ENCODE results near the gene RFX3. TPM values are rescaled to one million over a fixed set of nuclear protein-coding genes. Genes with fewer than 3 reads are reported as not detected.

Gene RFX3
- total RNA-seq, 1 experiment from 2014 or later = 9.9 TPM

DNA sequence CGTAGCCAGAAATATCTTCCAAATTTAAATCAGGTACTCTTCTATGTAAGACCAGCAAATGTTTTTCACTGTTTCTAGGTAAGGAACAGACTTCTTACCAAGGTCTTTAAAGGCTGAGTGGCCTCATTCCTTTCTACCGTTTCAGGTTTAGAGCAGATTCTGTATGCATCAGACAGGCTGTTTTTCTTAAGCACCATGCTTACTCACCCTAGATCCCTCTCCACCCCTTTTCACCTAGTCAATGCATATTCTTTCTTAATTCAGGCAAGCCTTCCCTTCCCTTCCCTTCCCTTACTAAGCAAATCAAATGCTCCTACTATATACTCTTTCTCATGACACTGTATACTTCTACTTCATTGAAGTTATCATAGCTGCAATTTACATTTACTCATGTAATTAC, 70.7 kb downstream of the RFX3 start:
- H3K4me1 Mint-ChIP-seq = peaks cover 6% of the 10 kb centered on the region in 2 experiments; a peak in 3 of 4 replicates
- no peak overlapping the region for H3K4ac ChIP-seq (ENCODE audit: low read depth, low read length)
- no peak overlapping the region for H2BK5ac ChIP-seq (ENCODE audit: insufficient read length, low read length)
- no peak overlapping the region for H4K91ac ChIP-seq (ENCODE audit: insufficient read length, low read depth, low read length)
- H2BK120ac ChIP-seq (ENCODE audit: low read depth, low read length, poor library complexity, severe bottlenecking) = no peak overlapping the region
- no peak overlapping the region for H2BK12ac ChIP-seq (ENCODE audit: insufficient read length, low read depth, low read length)
- H4K5ac ChIP-seq (ENCODE audit: insufficient read length, low read depth, low read length) = no peak overlapping the region
- no peaks in the 10 kb centered on the region for H3K23me2 ChIP-seq (ENCODE audit: insufficient read length, low read depth, low read length, poor library complexity, severe bottlenecking)
- no peaks in the 10 kb centered on the region; the same call in 1 of the 2 replicates for H3K4me1 ChIP-seq (ENCODE audit: insufficient read depth, low read length)
- no peak overlapping the region for H3K14ac ChIP-seq (ENCODE audit: insufficient read depth, low read length)
- no peaks in the 10 kb centered on the region for H3K9me3 Mint-ChIP-seq
- H3K9ac ChIP-seq (ENCODE audit: extremely low read depth, insufficient read length, low read length) = no peak overlapping the region
- no peak overlapping the region for H3K4me3 Mint-ChIP-seq
- no peak overlapping the region for H3K27ac ChIP-seq (ENCODE audit: insufficient read length, low read depth, low read length)
- H3T11ph ChIP-seq (ENCODE audit: low read length) = no peak overlapping the region
- H3K18ac ChIP-seq (ENCODE audit: insufficient read length, low read depth, low read length) = no peak overlapping the region
- no CpG with 5 or more reads among the region's 2 CpGs for WGBS (ENCODE audit: extremely low coverage, insufficient read length, low lambda C conversion rate)
- H3K4me2 ChIP-seq (ENCODE audit: insufficient read depth, insufficient read length, low read length) = no peak overlapping the region
- H3K79me2 ChIP-seq (ENCODE audit: insufficient read depth, low read length) = no peaks in the 10 kb centered on the region
- peak overlapping the region in 1 of 3 experiments; percentile 36; a peak in 2 of 7 replicates for H3K27ac Mint-ChIP-seq
- H2AK5ac ChIP-seq (ENCODE audit: insufficient read length, low read length) = no peak overlapping the region
- no peaks in the 10 kb centered on the region for H3K36me3 Mint-ChIP-seq (ENCODE audit: insufficient read depth in 1 of 3, low read depth in 3 of 3)
- DNase-seq = no peak
- H3K27me3 ChIP-seq (ENCODE audit: insufficient read depth, low read length) = no peaks in the 10 kb centered on the region
- H4K20me1 ChIP-seq (ENCODE audit: control insufficient read depth, insufficient read depth, insufficient read length) = no peaks in the 10 kb centered on the region
- no peak overlapping the region for H3K23ac ChIP-seq (ENCODE audit: insufficient read length, low read depth, low read length)
- no peaks in the 10 kb centered on the region for H3K79me1 ChIP-seq (ENCODE audit: insufficient read depth, low read depth, low read length, poor library complexity, severe bottlenecking)
- no peaks in the 10 kb centered on the region for H3K9me3 ChIP-seq (ENCODE audit: control insufficient read depth, low read depth, low read length)
- no peak overlapping the region for H2BK20ac ChIP-seq (ENCODE audit: low read depth, low read length, poor library complexity, severe bottlenecking)
- no peaks in the 10 kb centered on the region for H3K27me3 Mint-ChIP-seq (ENCODE audit: low read depth)
- H2AFZ ChIP-seq (ENCODE audit: low read length) = no peak overlapping the region
- no peak overlapping the region for H4K8ac ChIP-seq (replicated peaks; ENCODE audit: insufficient read length, low read depth, low read length)
- TF ChIP-seq, protein P1, sequence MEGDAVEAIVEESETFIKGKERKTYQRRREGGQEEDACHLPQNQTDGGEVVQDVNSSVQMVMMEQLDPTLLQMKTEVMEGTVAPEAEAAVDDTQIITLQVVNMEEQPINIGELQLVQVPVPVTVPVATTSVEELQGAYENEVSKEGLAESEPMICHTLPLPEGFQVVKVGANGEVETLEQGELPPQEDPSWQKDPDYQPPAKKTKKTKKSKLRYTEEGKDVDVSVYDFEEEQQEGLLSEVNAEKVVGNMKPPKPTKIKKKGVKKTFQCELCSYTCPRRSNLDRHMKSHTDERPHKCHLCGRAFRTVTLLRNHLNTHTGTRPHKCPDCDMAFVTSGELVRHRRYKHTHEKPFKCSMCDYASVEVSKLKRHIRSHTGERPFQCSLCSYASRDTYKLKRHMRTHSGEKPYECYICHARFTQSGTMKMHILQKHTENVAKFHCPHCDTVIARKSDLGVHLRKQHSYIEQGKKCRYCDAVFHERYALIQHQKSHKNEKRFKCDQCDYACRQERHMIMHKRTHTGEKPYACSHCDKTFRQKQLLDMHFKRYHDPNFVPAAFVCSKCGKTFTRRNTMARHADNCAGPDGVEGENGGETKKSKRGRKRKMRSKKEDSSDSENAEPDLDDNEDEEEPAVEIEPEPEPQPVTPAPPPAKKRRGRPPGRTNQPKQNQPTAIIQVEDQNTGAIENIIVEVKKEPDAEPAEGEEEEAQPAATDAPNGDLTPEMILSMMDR (conservative IDR thresholded peaks at IDR 0.05) = no peak
- no peak overlapping the region for H3K56ac ChIP-seq (ENCODE audit: insufficient read length, low read depth, low read length)
- H2BK15ac ChIP-seq (ENCODE audit: low read depth, low read length) = no peak overlapping the region

All from H9 (cell line).